Omental fat pad (tissue), 4 donors: ENCODE results near the gene DRD5. TPM values are rescaled to one million over a fixed set of nuclear protein-coding genes. Genes with fewer than 3 reads are reported as not detected.

Source experiments
- ATAC-seq: fragments of 150-250 bp; one replicate; pipeline ENCODE4 v1.9.1; 2016; ENCODE audit warnings: mild to moderate bottlenecking, moderate library complexity; ENCODE audit not compliant: low FRiP score
- DNase-seq: peaks from one replicate; pipeline ENCODE4 v3.0.0-alpha.2; 2019; ENCODE audit warnings: low spot score
- small RNA-seq: library from RNA; depleted of rRNA; stranded (forward); fragments of <200 nt; gene quantifications from one replicate; pipeline ENCODE3, GENCODE V24; 2016
- total RNA-seq, 4 donors: library from RNA; depleted of rRNA; stranded (reverse); fragments of >200 nt; gene quantifications; one replicate each; pipeline ENCODE4 v1.1.0, GENCODE V29; 2016
- TF ChIP-seq, protein P1 (sequence below), 3 donors: fragments of 450-650 bp; IDR thresholded peaks; one replicate each; pipeline ENCODE4 v1.5.1; 2016 to 2017; ENCODE audit warnings: antibody characterized with exemption in 3 of 3, mild to moderate bottlenecking in 3 of 3, moderate library complexity in 2 of 3

The DRD5 gene
- total RNA-seq, 4 donors from 2014 or later = not detected

DNA sequence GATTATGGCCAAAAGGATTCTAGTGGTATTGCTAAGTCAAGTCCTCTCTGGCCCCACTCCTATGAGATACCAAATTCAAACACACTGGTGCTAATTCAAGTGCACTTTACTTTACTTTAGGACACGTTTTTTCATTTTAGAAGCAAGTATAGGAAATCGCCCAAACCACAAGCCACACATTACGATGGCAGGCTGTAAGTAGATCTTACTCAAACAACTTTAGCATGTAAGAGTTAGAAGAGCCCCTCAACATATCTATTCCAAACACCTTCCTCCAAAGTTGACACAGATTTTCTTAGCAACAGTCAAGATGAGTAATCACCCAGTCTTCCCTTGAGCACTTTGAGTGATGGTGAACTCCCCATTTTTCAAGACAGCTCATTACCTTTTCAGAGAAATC, 43.6 kb downstream of the DRD5 start:
- no peak for ATAC-seq
- TF ChIP-seq, protein P1, sequence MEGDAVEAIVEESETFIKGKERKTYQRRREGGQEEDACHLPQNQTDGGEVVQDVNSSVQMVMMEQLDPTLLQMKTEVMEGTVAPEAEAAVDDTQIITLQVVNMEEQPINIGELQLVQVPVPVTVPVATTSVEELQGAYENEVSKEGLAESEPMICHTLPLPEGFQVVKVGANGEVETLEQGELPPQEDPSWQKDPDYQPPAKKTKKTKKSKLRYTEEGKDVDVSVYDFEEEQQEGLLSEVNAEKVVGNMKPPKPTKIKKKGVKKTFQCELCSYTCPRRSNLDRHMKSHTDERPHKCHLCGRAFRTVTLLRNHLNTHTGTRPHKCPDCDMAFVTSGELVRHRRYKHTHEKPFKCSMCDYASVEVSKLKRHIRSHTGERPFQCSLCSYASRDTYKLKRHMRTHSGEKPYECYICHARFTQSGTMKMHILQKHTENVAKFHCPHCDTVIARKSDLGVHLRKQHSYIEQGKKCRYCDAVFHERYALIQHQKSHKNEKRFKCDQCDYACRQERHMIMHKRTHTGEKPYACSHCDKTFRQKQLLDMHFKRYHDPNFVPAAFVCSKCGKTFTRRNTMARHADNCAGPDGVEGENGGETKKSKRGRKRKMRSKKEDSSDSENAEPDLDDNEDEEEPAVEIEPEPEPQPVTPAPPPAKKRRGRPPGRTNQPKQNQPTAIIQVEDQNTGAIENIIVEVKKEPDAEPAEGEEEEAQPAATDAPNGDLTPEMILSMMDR (IDR thresholded peaks at IDR 0.05) = no peak
- DNase-seq = no peak

DNA sequence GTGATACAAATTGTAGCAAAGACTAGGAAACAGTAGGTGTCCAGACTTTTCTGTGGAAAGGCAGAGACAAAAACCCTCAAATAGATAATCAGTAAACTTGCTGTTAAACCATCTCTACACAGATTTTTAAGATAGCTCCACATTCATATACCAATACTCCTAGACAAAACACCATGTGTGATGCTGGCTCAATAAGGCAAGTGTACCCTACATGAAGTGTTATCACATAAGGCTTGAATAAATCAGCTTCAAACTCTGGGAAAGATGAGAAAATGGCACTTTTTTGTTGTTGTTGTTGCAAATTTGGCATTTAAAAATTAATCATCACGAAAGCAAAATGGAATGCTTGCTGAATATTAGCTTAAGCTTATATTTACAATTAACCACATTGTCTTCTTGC, 45.1 kb downstream of the DRD5 start:
- ATAC-seq (no peak), DNase-seq (no peak)
- TF ChIP-seq, protein P1 (IDR thresholded peaks at IDR 0.05) = no peak

DNA sequence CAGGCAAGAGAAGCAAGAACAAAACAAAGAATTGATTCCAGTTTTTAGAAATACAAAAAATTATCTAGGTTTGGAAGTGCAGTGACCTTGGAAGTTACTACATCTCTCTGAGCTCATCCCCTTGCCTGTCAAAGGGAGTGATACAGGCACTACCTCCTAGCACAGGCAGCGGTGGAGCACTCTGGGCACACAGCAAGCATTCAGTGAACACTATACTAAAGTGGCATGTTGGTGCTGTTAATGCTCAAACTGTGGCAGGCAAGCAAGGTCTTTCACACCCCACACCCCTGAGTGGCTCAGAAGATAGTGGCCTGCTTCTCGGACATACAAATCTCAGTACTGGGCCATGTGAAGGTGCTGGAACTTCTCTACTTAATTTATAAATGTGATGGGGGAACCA, 51.2 kb downstream of the DRD5 start:
- ATAC-seq (no peak), DNase-seq (no peak)
- TF ChIP-seq, protein P1 (IDR thresholded peaks at IDR 0.05) = no peak

DNA sequence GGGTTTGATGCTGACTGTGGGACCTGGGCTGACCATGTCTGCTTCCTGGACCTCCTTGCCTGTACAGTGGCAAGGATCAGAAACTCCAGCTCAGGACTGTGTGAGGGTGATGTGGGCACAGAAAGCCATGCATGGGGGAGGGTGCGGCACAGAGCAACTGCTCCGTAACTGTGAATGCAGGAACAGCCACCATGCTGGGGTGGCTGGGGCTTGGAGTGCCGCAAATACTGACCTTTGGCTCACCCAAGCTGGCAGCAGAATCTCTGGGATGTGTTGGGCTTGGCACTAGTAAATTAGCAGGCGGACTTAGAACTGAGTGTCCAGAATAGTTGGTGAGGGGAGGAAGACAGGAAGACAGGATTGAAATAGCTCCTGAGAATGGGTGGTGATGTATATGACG, 52.0 kb downstream of the DRD5 start:
- ATAC-seq = no peak
- TF ChIP-seq, protein P1 (IDR thresholded peaks at IDR 0.05) = no peak
- DNase-seq = no peak

Small RNAs within 50 kb of the gene (small RNA-seq; reads per million reads assigned to genes)
- gene RNA5SP154 = not detected

Other genes starting within 250 kb of the DRD5 start
- 1 to 10 TPM; 4.7 to 8.5 (median 7.3) TPM for gene SLC2A9, start 239.9 kb downstream of the DRD5 start, total RNA-seq